Measurements from ENCODE around the gene POLR2E.

Gene POLR2E

GRCh38 chr19:1046836-1047695, 48.1 kb downstream of the POLR2E start:
- DNase-seq (ENCODE audit: low spot score) = no peak

GRCh38 chr19:1046117-1046626, 49.0 kb downstream of the POLR2E start:
- DNase-seq (ENCODE audit: low spot score) = no peak

- DNase-seq (ENCODE audit: low spot score) = no peak
Measured at GRCh38 chr19:1045247-1045603, 50.0 kb downstream of the POLR2E start.

GRCh38 chr19:1042689-1043511, 52.3 kb downstream of the POLR2E start:
- peak; percentile 66 for DNase-seq (ENCODE audit: low spot score)

- no peak for DNase-seq (ENCODE audit: low spot score)
Measured at GRCh38 chr19:1041835-1042685, 53.1 kb downstream of the POLR2E start.

- no peak for DNase-seq (ENCODE audit: low spot score)
Measured at GRCh38 chr19:1041272-1041834, 53.8 kb downstream of the POLR2E start.

- DNase-seq (ENCODE audit: low spot score) = peak; percentile 99
Measured at GRCh38 chr19:1040476-1041271, 54.5 kb downstream of the POLR2E start.

GRCh38 chr19:1039646-1040475, 55.3 kb downstream of the POLR2E start, which contains the start of gene ABCA7:
Gene ABCA7 (plus strand): TSS chr19:1040107. CDS start chr19:1041362, 1,255 bp downstream.
- DNase-seq (ENCODE audit: low spot score) = peak; percentile 95

- DNase-seq (ENCODE audit: low spot score) = no peak
Measured at GRCh38 chr19:1038978-1039645, 56.1 kb downstream of the POLR2E start.

- no peak for DNase-seq (ENCODE audit: low spot score)
Measured at GRCh38 chr19:1037621-1038064, 57.5 kb downstream of the POLR2E start.

Measured in AG08396 (cell line).